HFFc6 (cell line): ENCODE results near the gene BAZ1B. TPM values are rescaled to one million over a fixed set of nuclear protein-coding genes. Genes with fewer than 3 reads are reported as not detected.
"Not testable (repeated sequence)": the region's sequence is repeated elsewhere in the genome, so short reads cannot be mapped to it uniquely, and the experiment has no call there.

Source experiments
- DNase-seq: peaks from one replicate; pipeline ENCODE4 v3.0.0-alpha.2; 2018
- H3K27ac Mint-ChIP-seq: 2 replicates; pipeline ENCODE4 v1.8.0; 2020; ENCODE audit warnings: mild to moderate bottlenecking, mixed read lengths
- H3K27me3 Mint-ChIP-seq: 2 replicates; pipeline ENCODE4 v1.8.0; 2021; ENCODE audit warnings: mild to moderate bottlenecking, moderate library complexity, mixed read lengths; ENCODE audit not compliant: insufficient read depth
- H3K36me3 Mint-ChIP-seq: 2 replicates; pipeline ENCODE4 v1.8.0; 2021; ENCODE audit warnings: low read depth, mixed read lengths
- H3K4me1 Mint-ChIP-seq: 2 replicates; pipeline ENCODE4 v1.8.0; 2020; ENCODE audit warnings: low read depth, mixed read lengths
- H3K4me3 Mint-ChIP-seq: 2 replicates; pipeline ENCODE4 v1.8.0; 2020; ENCODE audit warnings: mild to moderate bottlenecking, moderate library complexity, mixed read lengths
- H3K9me3 Mint-ChIP-seq: 2 replicates; pipeline ENCODE4 v1.8.0; 2020; ENCODE audit warnings: mild to moderate bottlenecking, mixed read lengths
- CTCF ChIP-seq: fragments of 200-600 bp; sonication (generic); IDR thresholded peaks from 2 replicates; pipeline ENCODE4 v1.5.0; 2021; ENCODE audit warnings: antibody characterized with exemption, mild to moderate bottlenecking
- total RNA-seq, 6 experiments: library from RNA; stranded (reverse); fragmentation: NEBNext Ultra II Directional; extraction: Animal tissue kit (Norgen Biotek cat#: 25700); gene quantifications; 2 replicates in 1 of 6; 3 replicates in 5 of 6; pipeline ENCODE4 v1.2.3, GENCODE V29; 2021

BAZ1B gene
- total RNA-seq, 6 experiments from 2014 or later: 54.0 to 66.5 (median 63.8) TPM

- DNase-seq: no peak
- peaks cover 4% of the 10 kb centered on the region; the same call in 1 of the 2 replicates for H3K9me3 Mint-ChIP-seq
- no peaks in the 10 kb centered on the region; the same call in none of the 2 replicates for H3K27me3 Mint-ChIP-seq
- peaks cover 5% of the 10 kb centered on the region; the same call in 1 of the 2 replicates for H3K36me3 Mint-ChIP-seq
- no peak overlapping the region for H3K27ac Mint-ChIP-seq
- H3K4me1 Mint-ChIP-seq: peaks cover 5% of the 10 kb centered on the region; the same call in 1 of the 2 replicates
- H3K4me3 Mint-ChIP-seq: no peak overlapping the region
- no peak for TF ChIP-seq CTCF
Observed at GRCh38 chr7:73435471-73436009, 86.6 kb downstream of the BAZ1B start.

- no peak overlapping the region for H3K27ac Mint-ChIP-seq
- peaks cover 4% of the 10 kb centered on the region; the same call in 1 of the 2 replicates for H3K9me3 Mint-ChIP-seq
- peaks cover 5% of the 10 kb centered on the region; the same call in 1 of the 2 replicates for H3K4me1 Mint-ChIP-seq
- no peaks in the 10 kb centered on the region; the same call in 1 of the 2 replicates for H3K27me3 Mint-ChIP-seq
- peaks cover 5% of the 10 kb centered on the region; the same call in 1 of the 2 replicates for H3K36me3 Mint-ChIP-seq
- DNase-seq: no peak
- no peak for TF ChIP-seq CTCF
- H3K4me3 Mint-ChIP-seq: 0 out of 2 replicates have a peak overlapping the region, but pooled peaks have one; percentile 39
Observed at GRCh38 chr7:73434701-73435069, 87.4 kb downstream of the BAZ1B start.

- H3K27ac Mint-ChIP-seq: no peak overlapping the region
- H3K9me3 Mint-ChIP-seq: peaks cover 4% of the 10 kb centered on the region; the same call in 1 of the 2 replicates
- DNase-seq: no peak
- H3K4me1 Mint-ChIP-seq: peaks cover 5% of the 10 kb centered on the region; the same call in 1 of the 2 replicates
- no peaks in the 10 kb centered on the region; the same call in 1 of the 2 replicates for H3K27me3 Mint-ChIP-seq
- no peak overlapping the region for H3K4me3 Mint-ChIP-seq
- H3K36me3 Mint-ChIP-seq: no peaks in the 10 kb centered on the region
- no peak for TF ChIP-seq CTCF
Observed at GRCh38 chr7:73433924-73434700, 88.0 kb downstream of the BAZ1B start.

- Mint-ChIP-seq H3K4me3 (0 out of 2 replicates have a peak overlapping the region, but pooled peaks have one; percentile 22), H3K4me1 (peaks cover 5% of the 10 kb centered on the region; the same call in 1 of the 2 replicates), H3K27me3 (no peaks in the 10 kb centered on the region), H3K36me3 (no peaks in the 10 kb centered on the region), H3K27ac (no peak overlapping the region), H3K9me3 (peaks cover 4% of the 10 kb centered on the region; the same call in 1 of the 2 replicates)
- TF ChIP-seq CTCF: no peak
- no peak for DNase-seq
Observed at GRCh38 chr7:73432676-73433075, 89.4 kb downstream of the BAZ1B start.

- peaks cover 5% of the 10 kb centered on the region; the same call in 1 of the 2 replicates for H3K4me1 Mint-ChIP-seq
- no peak for TF ChIP-seq CTCF
- no peak for DNase-seq
- H3K36me3 Mint-ChIP-seq: no peaks in the 10 kb centered on the region
- no peak overlapping the region for H3K4me3 Mint-ChIP-seq
- peaks cover 2% of the 10 kb centered on the region; the same call in 1 of the 2 replicates for H3K27me3 Mint-ChIP-seq
- peaks cover 4% of the 10 kb centered on the region; the same call in 1 of the 2 replicates for H3K9me3 Mint-ChIP-seq
- no peak overlapping the region for H3K27ac Mint-ChIP-seq
Observed at GRCh38 chr7:73431041-73431835, 90.9 kb downstream of the BAZ1B start.

- not testable (repeated sequence) for H3K4me1 Mint-ChIP-seq, H3K27ac Mint-ChIP-seq, H3K36me3 Mint-ChIP-seq, H3K9me3 Mint-ChIP-seq, DNase-seq, H3K27me3 Mint-ChIP-seq, H3K4me3 Mint-ChIP-seq
Observed at GRCh38 chr7:73430540-73430939, 91.6 kb downstream of the BAZ1B start.
